GM20431 (cell line): Measurements from ENCODE around the gene MORF4L2.
"Not testable (repeated sequence)": the region's sequence is repeated elsewhere in the genome, so short reads cannot be mapped to it uniquely, and the experiment has no call there.

Source experiments
- in situ Hi-C: fragments of 300-500 bp; cut with MseI, MboI; formaldehyde crosslinking; loops from one replicate; pipeline ENCODE4 v1.15.0; 2020; ENCODE audit warnings: low sequenced_read_pairs; ENCODE audit not compliant: unreplicated experiment

MORF4L2 gene

GRCh38 chrX:103638479-103639346 is 47.8 kb downstream of the MORF4L2 start:
- in situ Hi-C loops, result not testable (repeated sequence)

GRCh38 chrX:103637604-103638338 is 48.7 kb downstream of the MORF4L2 start:
- in situ Hi-C loops, result no loop called here

GRCh38 chrX:103635436-103635835 is 51.1 kb downstream of the MORF4L2 start:
- in situ Hi-C loops, result no loop called here

- in situ Hi-C loops, result no loop called here
Measured at GRCh38 chrX:103631145-103631544, 55.4 kb downstream of the MORF4L2 start.

- in situ Hi-C loops, result no loop called here
Measured at GRCh38 chrX:103630171-103630511, 56.4 kb downstream of the MORF4L2 start.

GRCh38 chrX:103629318-103630170 is 57.0 kb downstream of the MORF4L2 start:
- in situ Hi-C loops, result no loop called here

GRCh38 chrX:103628386-103629317 is 57.8 kb downstream of the MORF4L2 start, which contains the start of gene TCEAL1:
TCEAL1 (plus strand) TSS chrX:103628975; CDS start chrX:103629917, 942 bp downstream.
- in situ Hi-C loops, result no loop called here

- in situ Hi-C loops, result no loop called here
Measured at GRCh38 chrX:103626855-103627254, 59.6 kb downstream of the MORF4L2 start.
